CD4-positive, alpha-beta T cell treated with Interleukin-15 for 1 hour (primary cell): ENCODE data around the gene PDXDC1.
"Not testable (repeated sequence)": the region's sequence is repeated elsewhere in the genome, so short reads cannot be mapped to it uniquely, and the experiment has no call there.

Source experiments
- DNase-seq: peaks from one replicate; pipeline ENCODE4 v3.0.0-alpha.2; 2020

The PDXDC1 gene

DNA sequence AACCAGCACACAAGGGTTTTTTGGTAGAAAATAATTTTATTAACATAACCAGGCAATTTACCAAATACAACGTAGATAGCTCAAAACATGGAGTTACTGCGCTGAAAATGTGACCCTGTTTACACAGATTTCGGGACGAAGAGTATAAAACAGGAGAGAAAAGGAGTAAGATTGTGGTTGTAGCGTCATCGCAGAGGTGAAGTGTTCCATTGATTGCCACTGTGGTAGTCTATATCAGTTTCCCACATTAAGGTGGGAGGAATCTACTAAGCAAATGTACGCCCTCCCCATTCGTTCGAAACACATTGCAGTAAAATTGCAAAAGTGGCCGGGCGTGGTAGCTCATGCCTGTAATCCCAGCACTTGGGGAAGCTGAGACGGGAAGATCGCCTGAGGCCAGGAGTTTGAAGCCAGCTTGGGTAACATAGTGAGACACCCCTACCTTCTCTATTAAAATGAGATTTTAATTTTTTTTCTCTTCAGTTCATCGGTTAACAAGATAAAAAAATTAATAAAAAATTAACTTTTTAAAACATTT lies 972 bp upstream of the PDXDC1 start:
- DNase-seq: not testable (repeated sequence)

DNA sequence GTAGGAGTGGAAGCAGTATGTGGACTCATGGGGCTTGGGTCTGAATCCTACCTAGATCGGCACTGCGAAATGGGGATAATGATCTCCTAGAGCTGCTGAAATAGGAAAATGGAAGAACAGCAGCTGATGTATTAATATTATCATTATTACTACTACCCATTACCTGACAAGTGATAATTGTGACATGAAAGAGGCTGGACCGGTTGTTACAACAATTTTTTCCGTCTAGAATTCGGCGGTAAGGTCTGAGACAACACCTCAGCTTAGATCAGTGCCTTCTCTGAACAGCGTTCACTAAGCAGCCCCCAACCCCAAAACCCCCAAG lies 533 bp upstream of the PDXDC1 start:
- not testable (repeated sequence) for DNase-seq

DNA sequence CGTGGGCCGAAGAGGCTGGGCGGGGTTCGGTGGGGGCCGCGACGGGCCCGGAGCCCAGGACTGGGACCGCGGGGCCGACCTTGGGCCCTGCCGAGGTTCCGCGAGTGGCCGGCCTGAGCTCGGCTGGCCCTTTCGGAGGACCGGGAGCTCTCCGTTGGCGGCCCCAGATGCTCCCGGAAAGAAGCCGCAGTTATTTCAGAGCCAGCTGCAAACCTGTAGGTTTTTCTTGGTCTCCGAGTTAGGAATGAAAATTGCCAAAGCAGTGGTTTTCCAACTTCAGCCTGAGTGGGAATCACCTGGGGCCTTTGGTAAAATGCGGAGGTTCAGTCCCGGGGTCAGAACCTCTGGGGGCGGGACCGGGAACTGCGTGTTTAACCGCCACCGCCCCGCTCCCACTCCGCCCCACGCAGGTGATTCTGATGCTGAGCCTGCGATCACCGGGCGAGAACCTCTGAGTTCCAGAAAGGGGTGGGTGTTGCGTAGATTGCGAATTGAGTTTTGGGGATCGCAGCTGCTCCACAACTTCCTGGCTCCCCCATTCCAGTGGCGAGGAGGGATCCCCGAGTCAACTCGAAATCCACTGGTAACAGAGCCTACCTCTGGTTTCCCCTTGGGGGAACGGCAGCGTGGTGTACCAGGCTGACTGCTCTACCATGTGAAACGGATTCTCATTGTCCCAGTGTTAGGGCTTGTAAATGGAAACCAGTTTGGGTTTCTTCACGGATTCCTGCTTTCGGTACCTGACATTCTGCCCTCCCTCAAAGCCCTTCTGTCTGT lies 780 bp downstream of the PDXDC1 start:
- DNase-seq: peak; percentile 24

DNA sequence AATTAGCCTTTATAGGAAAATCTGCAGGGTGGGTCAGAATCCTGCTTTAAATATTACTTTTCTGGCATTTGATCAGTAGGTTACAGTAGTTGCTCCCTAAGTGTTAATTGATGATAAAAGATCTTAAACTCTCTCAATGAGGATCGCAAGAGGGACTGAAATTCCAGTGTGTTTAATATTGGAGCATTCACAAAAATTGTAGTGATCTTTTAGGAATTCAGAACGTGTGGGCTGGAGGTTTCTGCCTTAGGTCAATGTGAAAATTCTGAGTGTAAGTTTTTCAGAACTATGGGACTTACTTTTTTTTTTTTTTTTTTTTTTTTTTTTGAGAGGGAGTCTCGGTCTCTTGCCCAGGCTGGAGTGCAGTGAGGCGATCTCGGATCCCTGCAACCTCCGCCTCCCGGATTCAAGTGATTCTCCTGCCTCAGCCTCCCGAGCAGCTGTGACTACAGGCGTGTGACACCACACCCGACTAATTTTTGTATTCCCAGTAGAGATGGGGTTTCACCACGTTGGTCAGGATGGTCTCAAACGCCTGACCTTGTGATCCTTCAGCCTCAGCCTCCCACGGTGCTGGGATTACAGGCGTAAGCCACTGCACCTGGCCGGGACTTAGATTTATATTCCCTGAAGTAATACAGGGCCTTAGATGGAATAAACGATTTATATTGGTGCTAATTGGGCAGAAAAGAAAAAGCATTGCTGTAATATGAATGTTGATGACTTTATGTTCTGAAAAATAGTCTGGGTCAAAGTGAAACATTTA lies 2.3 kb downstream of the PDXDC1 start:
- DNase-seq: not testable (repeated sequence)

DNA sequence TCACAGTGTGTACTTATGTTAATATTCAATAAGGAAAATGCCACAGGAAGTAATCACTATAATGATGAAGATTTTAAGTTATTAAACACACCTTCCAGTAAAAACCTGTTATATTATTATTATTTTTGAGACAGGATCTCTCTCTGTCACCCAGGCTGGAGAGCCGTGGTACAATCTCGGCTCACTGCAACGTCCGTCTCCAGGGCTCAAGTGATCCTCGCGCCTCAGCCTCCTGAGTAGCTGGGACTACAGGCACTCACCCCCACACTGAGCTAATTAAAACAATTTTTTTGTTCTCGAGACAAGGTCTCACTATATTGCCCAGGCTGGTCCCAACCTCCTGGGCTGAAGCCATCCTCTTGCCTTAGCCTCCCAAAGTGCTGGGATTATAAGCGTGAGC lies 3.5 kb downstream of the PDXDC1 start:
- DNase-seq: not testable (repeated sequence)

DNA sequence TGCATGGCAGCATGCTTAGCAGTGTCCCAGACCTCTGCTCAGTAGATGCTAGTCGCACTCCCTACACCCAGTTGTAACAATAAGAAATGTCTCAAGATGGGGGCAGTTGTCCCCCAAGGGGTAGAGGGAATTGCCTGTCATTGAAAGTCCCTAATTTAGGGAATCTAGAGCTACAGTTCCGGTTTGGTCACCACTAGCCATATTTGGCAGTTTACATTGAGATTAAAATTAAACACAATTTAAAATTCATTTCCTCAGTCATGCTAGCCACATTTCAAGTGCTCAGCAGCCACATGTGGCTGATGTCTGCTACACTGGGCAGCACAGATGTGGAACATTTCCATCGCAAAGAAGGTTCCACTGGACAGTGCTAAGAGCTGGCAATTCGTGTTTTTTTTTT lies 4.1 kb downstream of the PDXDC1 start:
- not testable (repeated sequence) for DNase-seq

DNA sequence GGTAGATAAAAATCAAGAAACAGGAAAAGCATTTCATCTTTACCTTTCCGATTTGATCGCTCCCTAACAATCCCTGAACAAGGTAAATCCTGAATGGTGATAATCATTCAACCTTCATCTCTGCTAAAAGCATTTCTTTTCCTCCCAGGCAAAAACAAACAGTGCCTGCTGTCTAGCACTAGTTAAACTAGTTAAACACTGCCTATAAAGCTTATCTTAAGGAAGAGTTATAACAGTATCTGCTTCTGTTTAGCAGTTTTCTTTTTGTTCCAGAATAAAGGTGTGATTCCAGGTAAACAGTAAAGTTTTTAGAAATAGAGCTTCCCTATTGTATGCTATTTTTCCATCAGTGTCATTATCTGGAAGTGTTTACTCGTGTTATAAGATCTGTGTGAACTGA lies 6.4 kb downstream of the PDXDC1 start:
- DNase-seq: not testable (repeated sequence)

DNA sequence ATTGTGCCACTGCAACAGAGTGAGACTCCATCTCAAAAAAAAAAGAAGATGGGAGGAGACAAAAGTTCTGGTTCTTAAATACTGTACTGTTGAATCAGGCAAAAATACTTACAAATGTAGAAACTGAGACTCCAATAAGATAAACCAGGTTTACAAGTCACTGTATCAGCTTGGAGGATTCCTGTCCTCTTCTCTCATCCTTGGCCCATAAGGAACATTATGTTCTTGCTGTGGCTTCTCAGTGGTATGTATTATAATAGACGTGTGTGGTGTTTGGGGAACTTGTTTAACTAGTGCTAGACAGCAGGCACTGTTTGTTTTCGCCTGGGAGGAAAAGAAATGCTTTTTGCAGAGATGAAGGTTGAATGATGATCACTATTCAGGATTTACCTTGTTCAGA lies 7.7 kb downstream of the PDXDC1 start:
- not testable (repeated sequence) for DNase-seq

DNA sequence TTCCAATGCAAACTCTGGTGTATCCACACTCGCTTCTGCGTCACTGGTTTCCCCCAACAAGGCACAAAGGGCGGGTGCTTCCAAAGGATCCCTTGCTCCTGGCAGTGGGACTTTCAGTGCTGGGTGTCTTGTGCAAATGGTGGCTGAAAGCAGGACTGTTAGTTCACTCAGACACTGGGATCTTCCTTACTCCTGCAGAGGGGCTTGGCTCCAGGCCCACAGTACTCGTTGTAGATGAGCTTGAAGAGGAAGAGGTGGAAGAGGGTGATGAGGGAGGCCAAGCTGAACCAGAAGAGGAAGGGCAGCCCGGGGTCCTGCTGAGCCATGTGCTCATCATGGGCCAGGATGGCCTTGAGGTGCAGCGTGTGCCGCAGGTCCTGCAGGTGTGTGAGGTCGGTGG lies 13.3 kb downstream of the PDXDC1 start:
- not testable (repeated sequence) for DNase-seq

DNA sequence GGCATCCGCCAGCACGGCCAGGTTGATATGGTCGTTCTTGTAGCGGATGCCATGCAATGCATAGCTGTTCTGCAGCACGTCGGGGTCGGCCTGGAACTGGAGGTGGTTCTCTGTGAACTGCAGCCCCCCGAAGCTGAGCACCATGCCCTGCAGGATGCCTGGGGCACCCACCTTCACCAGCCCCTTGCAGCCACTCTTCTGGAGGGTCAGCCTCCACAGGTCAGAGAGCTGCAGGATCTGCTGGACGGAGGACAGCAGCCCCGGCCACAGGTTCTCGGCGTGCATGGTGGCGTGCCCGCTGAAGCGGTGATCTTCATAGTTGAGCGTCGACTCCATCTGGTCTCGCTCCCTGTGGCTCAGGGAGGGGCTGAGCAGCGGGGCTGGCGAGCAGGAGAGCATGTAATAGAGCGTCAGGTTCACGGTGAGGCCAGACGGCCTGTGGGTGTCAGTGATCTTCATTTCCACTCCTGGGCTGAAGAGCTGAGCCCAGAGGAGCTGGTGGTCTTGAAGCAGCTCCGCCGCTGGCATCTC lies 13.9 kb downstream of the PDXDC1 start:
- not testable (repeated sequence) for DNase-seq

DNA sequence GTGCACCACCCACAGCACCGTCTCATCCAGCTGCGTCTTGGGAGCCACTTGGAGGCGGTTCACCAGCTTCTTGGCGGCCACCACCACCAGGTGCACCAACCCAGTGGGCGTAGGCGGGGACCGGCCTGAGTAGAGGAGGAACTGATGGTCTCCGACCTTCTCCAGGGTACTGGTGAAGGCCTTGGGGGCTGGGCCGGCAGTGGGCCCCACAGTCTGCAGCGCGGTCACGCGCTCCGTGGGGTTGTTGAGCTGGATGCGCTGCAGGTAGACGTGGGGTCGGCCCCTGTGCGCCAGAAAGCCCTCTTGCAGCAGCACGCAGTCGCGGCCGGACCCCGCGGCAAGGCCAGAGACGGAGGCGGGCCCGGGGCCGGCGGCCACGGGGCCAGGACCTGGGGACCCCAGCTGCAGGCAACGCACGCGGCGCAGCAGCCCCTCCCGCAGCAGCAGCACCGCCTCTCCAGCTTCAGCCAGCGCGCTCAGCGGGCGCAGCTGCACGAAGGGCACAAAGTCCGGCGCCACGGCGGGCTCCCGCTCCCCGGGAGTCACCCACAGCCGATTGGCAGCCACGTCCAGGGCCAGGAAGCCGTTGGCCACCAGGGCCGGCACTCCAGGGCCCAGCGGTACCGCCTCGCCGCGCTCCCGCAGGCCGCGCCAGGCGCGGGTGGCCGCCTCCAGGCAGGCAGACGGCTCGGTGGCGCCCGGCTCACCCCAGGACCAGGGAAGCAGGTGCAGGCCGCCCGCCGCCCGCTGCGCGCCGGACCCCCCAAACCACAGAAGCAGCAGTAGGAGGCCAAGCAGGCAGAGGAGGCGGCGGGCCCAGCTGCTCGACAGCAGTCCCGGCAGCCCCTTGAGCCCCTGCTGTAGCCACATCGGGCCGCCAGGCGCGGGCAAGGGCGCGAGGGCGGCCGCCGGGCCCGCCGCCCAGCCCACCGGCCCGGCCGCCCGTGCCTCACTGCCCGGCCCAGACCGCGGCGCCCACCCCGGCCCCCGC lies 14.8 kb downstream of the PDXDC1 start:
- DNase-seq: not testable (repeated sequence)

DNA sequence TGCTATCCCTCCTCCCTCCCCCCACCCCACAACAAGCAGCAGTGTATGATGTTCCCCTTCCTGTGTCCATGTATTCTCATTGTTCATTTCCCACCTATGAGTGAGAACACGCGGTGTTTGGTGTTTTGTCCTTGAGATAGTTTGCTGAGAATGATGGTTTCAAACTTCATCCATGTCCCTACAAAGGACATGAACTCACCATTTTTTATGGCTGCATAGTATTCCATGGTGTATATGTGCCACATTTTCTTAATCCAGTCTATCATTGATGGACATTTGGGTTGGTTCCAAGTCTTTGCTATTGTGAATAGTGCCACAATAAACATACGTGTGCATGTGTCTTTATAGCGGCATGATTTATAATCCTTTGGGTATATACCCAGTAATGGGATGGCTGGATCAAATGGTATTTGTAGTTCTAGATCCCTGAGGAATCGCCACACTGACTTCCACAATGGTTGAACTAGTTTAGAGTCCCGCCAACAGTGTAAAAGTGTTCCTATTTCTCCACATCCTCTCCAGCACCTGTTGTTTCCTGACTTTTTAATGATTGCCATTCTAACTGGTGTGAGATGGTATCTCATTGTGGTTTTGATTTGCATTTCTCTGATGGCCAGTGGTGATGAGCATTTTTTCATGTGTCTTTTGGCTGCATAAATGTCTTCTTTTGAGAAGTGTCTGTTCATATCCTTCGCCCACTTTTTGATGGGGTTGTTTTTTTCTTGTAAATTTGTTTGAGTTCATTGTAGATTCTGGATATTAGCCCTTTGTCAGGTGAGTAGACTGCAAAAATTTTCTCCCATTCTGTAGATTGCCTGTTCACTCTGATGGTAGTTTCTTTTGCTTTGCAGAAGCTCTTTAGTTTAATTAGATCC lies 18.7 kb downstream of the PDXDC1 start:
- not testable (repeated sequence) for DNase-seq

DNA sequence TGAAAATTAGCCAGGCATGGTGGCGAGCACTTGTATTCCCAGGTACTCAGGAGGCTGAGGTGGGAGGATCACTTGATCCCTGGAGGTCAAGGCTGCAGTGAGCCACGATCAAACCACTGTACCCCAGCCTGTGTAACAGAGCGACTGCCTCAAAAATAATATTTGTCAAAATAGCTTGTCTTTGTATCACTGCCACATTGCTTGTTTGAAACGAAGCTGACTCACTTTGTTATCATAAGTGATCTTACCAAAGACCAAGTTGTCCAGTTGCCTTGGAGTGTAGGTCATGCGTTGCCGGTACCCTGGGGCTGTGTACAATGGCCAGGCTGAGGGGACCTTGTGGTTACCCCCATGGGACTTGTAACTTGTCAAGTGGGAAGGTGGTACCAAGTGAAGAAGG lies 21.9 kb downstream of the PDXDC1 start:
- not testable (repeated sequence) for DNase-seq

DNA sequence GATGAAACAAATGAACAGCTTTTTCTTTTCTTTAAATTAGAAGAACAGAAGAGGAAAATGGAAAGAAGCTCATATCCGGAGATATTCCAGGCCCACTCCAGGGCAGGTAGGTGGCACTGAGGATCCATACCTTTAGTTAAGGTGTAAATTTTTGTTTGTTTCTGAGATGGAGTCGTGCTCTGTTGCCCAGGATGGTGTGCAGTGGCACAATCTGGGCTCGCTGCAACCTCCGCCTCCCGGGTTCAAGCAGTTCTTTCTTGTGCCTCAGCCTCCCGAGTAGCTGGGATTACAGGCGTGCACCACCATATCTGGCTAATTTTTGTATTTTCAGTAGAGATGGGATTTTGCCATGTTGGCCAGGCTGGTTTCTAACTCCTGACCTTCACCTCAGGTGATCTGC lies 23.5 kb downstream of the PDXDC1 start:
- DNase-seq: not testable (repeated sequence)

DNA sequence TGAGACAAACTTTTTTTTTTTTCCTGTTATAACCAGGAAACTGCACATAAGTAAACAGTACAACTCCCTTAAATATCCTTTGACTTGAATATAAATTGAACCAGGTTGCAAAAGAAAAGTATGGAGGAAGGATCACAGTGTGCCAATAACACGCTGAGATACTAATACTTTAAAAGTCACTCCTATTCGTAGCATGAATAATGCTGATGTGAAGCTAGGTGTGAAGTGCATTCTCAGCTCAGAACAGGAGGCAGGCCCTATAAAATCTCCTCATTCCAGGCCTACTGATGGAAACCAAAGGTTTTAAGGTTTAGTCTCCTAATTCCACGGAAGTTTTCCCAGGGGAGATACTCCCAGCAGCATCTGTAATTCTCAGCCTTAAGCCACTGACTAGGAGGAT lies 25.0 kb downstream of the PDXDC1 start:
- DNase-seq: not testable (repeated sequence)

DNA sequence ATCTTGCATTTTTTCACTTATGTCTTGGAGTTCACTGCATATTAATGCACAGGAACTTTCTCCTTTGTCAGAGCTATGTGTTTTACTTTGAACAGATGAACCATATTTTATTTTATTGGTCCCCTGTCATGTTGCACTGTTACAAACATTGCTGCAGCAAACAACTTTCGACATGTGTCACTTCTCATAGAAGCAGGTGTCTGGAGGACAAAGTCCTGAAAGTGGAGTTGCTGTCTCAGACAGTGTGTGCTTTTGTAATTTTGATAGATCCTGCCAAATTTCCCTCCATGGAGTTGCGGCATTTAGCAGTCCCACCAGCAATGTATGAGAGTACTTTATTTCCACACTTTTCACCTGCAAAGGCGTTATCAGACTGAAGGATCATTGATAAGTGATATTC lies 27.6 kb downstream of the PDXDC1 start:
- not testable (repeated sequence) for DNase-seq

DNA sequence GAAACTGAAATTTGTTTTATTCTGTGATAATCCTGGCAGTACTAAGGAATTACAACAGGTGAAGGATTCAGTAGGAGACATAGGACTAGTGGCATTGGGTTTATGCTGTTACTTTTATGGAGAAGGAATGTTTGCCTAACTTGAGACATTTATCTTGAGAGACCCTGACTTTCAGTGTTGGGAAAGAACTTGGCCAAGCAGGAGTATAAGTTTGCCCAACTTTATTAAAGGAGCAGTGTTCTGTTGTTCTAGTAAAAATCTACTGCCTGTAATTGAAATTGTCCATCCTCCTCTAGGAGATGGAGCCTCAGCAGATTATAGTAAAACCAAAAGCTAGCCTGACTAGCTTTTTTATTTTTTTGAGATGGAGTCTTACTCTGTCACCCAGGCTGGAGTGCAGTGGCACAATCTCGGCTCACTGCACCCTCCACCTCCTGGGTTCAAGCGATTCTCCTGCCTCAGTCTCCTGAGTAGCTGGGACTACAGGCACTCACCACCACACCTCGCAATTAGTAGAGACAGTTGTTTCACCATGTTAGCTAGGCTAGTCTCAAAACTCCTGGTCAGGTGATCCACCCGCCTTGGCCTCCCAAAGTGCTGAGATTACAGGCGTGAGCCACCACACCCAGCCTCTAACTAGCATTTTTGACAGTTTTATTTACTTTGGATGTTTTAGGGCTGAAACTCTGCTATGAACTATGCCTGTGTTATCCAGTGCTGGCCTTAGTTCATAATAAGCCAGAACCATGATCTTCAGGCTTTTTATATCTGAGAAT lies 30.7 kb downstream of the PDXDC1 start:
- not testable (repeated sequence) for DNase-seq

DNA sequence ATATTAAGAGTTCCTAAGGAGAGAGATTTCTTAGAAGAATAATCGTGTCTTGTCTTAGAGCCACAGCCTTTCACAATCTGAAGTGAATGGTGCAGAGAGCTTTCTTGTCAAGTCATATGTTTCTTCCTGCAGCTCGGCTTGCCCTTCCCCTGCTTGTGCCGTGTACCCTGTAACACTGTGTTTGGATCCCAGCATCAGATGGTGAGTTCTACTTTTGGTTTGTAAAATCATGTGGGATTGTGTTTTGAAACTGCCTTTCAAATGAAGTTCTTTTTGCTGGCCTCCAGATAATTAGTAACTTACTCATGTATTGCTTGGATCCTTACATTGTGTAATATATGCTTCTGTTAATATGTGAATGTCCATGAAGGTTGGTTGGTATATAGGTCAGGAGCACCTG lies 33.8 kb downstream of the PDXDC1 start:
- DNase-seq: not testable (repeated sequence)

DNA sequence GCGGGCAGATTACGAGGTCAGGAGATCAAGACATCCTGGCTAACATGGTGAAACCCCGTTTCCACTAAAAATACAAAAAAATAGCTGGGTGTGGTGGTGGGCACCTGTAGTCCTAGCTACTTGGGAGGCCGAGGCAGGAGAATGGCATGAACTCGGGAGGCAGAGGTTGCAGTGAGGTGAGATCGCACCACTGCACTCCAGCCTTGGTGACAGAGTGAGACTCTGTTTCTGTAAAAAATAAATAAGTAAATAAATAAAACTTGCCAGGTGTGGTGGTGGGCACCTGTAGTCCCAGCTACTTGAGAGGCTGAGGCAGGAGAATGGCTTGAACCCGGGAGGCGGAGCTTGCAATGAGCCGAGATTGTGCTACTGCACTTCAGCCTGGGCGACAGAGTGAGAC lies 38.1 kb downstream of the PDXDC1 start:
- not testable (repeated sequence) for DNase-seq

DNA sequence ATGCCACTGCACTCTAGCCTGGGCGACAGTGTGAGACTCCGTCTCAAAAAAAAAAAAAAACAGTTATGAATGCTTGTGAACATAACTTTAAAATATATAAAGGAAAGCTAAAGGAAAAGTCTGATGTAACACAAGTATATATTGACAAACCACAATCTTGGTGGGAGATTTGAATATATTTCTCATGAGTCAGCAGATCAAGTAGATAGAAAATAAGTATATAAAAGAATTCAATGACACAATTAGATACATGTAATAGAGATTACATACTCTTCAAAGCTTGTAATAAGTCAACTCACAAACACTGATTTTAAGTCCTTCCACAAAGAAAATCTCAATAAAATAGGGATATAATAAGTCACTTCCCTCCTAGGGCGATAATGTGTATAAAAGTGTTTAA lies 40.8 kb downstream of the PDXDC1 start:
- not testable (repeated sequence) for DNase-seq

DNA sequence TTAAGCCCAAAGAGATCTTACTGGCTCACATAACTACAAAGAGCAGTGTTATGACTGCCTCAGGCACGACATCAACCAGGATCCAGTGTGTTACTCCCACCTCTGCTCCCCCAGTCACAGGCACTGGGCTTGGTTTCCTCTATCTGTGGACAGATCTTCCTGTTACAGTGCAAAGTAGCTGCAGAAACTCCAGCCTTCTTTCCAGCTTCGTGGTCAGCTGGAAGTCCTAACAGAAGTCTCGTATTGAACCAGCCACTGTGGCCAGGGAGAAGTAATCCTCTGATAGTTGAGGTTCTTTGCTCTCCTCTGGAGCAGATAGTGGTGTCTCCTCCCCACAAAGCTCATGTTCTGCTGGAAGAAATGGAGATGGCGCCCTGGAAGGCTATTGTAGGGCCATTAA lies 41.5 kb downstream of the PDXDC1 start:
- DNase-seq: not testable (repeated sequence)
